Prostate gland (tissue), 2 donors: ENCODE data around the gene NUPR2. TPM values are rescaled to one million over a fixed set of nuclear protein-coding genes. Genes with fewer than 3 reads are reported as not detected.
"Not testable (repeated sequence)": the region's sequence is repeated elsewhere in the genome, so short reads cannot be mapped to it uniquely, and the experiment has no call there.

ENCODE experiments used
- DNase-seq: peaks from one replicate; pipeline ENCODE4 v3.0.0-alpha.2; 2019; ENCODE audit warnings: low spot score
- H3K27ac ChIP-seq, 2 donors: fragments of 200-600 bp; sonication (generic); 2 replicates each; pipeline ENCODE4 v1.5.1; 2017 to 2019
- H3K27me3 ChIP-seq: fragments of 200-600 bp; sonication (generic); replicated peaks from 2 replicates; pipeline ENCODE4 v1.5.1; 2019; ENCODE audit not compliant: insufficient read depth
- H3K36me3 ChIP-seq, 2 donors: fragments of 200-600 bp; sonication (generic); 1 replicate in 1 of 2; 2 replicates in 1 of 2; pipeline versions ENCODE4 v1.5.1 to v1.8.1; 2017 to 2019
- H3K4me1 ChIP-seq: fragments of 200-600 bp; sonication (generic); replicated peaks from 2 replicates; pipeline ENCODE4 v1.5.1; 2019
- H3K4me3 ChIP-seq, 2 donors: fragments of 200-600 bp; sonication (generic); 2 replicates each; pipeline ENCODE4 v1.5.1; 2017 to 2019
- H3K9me3 ChIP-seq: fragments of 200-600 bp; sonication (generic); 2 replicates; pipeline ENCODE4 v1.5.1; 2017
- POLR2A ChIP-seq: fragments of 450-650 bp; IDR thresholded peaks from one replicate; pipeline ENCODE4 v1.6.1; 2016; ENCODE audit warnings: antibody characterized with exemption, mild to moderate bottlenecking
- POLR2AphosphoS5 ChIP-seq: sonication (generic); formaldehyde crosslinking; IDR thresholded peaks from one replicate; pipeline ENCODE4 v1.6.1; 2017; ENCODE audit warnings: antibody characterized with exemption
- WGBS: methylation state at CpG from one replicate; pipeline ENCODE4 v1.1.5; 2018; 5-methylcytosine and 5-hydroxymethylcytosine counted together
- intact Hi-C: fragments of 100-400 bp; cut with DNase I; formaldehyde crosslinking; loops from one replicate; pipeline ENCODE4 v1.14.2; 2022
- total RNA-seq, 2 donors: library from RNA; depleted of rRNA; stranded (reverse); fragments of >200 nt; gene quantifications; one replicate each; pipeline ENCODE4 v1.1.0, GENCODE V29; 2016
- TF ChIP-seq, protein P1 (sequence below), 4 experiments: fragments of 200-600 bp in 2 of 4; fragments of 450-650 bp in 2 of 4; sonication (generic) in 2 of 4; IDR thresholded peaks; 1 replicate in 3 of 4; 2 replicates in 1 of 4; pipeline ENCODE4 v1.5.1; 2016 to 2019; ENCODE audit warnings: antibody characterized with exemption in 4 of 4, mild to moderate bottlenecking in 2 of 4, moderate library complexity in 2 of 4

The NUPR2 gene
- total RNA-seq, 2 donors from 2014 or later: 11.1 to 40.4 TPM

DNA sequence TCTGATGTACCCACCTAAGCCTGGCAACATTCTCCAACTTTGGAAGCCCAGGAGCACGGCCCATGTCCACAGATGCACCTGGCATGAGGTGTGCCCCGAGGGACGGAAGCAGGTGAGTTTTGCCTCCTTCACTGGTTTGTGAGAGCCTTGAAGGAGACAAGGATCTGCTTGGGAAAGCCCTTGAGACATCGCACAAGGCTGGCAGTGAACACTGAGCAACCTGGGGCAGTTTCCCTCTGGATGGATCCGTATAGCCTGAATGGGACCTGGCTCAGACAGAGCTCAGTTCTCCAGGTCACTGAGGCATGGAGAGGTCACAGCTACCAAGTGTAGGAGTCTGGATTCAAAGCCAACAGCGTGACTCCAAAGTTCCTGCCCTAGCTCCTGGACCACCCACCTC, 8.8 kb upstream of the NUPR2 start:
- no peaks in the 10 kb centered on the region for H3K9me3 ChIP-seq
- 58% methylated on average over 5 of the region's 6 CpGs for WGBS
- no peak for DNase-seq
- intact Hi-C loops: no loop called here
- H3K36me3 ChIP-seq: no peaks in the 10 kb centered on the region
- H3K27ac ChIP-seq: no peak overlapping the region
- H3K4me3 ChIP-seq: no peak overlapping the region
- H3K4me1 ChIP-seq: no peaks in the 10 kb centered on the region
- H3K27me3 ChIP-seq: no peaks in the 10 kb centered on the region
- TF ChIP-seq, protein P1, sequence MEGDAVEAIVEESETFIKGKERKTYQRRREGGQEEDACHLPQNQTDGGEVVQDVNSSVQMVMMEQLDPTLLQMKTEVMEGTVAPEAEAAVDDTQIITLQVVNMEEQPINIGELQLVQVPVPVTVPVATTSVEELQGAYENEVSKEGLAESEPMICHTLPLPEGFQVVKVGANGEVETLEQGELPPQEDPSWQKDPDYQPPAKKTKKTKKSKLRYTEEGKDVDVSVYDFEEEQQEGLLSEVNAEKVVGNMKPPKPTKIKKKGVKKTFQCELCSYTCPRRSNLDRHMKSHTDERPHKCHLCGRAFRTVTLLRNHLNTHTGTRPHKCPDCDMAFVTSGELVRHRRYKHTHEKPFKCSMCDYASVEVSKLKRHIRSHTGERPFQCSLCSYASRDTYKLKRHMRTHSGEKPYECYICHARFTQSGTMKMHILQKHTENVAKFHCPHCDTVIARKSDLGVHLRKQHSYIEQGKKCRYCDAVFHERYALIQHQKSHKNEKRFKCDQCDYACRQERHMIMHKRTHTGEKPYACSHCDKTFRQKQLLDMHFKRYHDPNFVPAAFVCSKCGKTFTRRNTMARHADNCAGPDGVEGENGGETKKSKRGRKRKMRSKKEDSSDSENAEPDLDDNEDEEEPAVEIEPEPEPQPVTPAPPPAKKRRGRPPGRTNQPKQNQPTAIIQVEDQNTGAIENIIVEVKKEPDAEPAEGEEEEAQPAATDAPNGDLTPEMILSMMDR (IDR thresholded peaks at IDR 0.05): no peak
- TF ChIP-seq POLR2AphosphoS5: no peak

DNA sequence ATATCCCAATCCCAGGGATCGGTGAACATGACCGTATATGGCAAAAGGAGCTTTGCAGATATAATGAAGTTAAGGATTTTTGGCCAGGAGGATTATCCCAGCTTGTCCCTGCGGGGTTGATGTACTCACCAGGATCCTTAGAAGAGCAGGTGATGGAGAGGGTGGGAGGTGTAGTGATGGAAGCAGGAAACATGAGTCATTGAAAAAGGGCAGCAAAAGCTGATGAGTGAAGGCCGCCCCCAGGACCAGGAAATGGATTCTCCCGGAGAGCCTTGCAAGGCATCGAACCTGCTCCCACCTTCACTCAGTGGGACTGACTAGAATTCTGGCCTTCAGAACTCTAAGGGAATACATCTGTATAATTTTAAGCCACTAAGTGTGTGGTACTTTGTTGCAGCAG, 5.2 kb upstream of the NUPR2 start:
- WGBS: 89% methylated on average over 6 of the region's 6 CpGs
- H3K4me3 ChIP-seq: no peak overlapping the region
- H3K27me3 ChIP-seq: no peaks in the 10 kb centered on the region
- intact Hi-C loops: no loop called here
- DNase-seq: no peak
- H3K36me3 ChIP-seq: no peaks in the 10 kb centered on the region
- TF ChIP-seq POLR2AphosphoS5: no peak
- no peak for TF ChIP-seq POLR2A
- TF ChIP-seq, protein P1 (IDR thresholded peaks at IDR 0.05): no peak
- no peak overlapping the region for H3K27ac ChIP-seq
- H3K4me1 ChIP-seq: no peaks in the 10 kb centered on the region
- no peaks in the 10 kb centered on the region for H3K9me3 ChIP-seq

DNA sequence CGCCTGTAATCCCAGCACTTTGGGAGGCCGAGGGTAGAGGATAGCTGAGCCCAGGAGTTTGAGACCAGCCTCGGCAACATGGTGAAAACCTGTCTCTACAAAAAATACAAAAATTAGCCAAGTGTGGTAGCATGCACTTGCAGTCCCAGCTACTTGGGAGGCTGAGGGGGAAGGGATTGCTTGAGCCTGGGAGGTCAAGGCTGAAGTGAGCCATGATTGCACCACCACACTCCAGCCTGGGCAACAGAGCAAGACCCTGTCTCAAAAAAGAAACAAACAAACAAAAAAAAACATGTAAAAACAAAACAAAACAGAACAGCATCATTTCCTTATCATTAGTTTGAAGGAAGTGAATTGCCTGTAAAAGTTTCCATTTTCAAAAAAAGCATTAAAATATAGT, 4.0 kb downstream of the NUPR2 start:
- H3K4me1 ChIP-seq, H3K27ac ChIP-seq, H3K4me3 ChIP-seq, H3K36me3 ChIP-seq, intact Hi-C loops, H3K9me3 ChIP-seq, H3K27me3 ChIP-seq, DNase-seq: not testable (repeated sequence)
- WGBS: 93% methylated on average over 3 of the region's 3 CpGs

DNA sequence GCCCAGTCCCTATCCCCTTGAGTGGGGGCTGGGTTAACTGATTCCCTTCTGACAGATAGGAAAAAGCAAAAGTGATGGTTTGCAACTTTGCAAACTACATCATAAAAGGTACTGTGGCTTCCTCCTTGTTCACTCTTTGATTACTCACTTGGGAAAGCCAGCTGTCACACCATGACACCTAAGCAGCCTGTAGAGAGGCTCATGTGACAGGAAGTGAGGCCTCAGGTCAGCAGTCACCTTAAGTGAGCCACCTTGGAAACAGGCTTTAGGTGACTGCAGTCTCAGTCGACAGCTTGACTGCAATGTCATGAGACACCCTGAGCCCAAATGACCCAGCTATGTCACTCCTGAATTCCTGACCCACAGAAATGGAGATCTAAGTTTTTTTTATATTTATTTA, 5.6 kb downstream of the NUPR2 start:
- 75% methylated on average over 1 of the region's 1 CpG for WGBS
- no peak overlapping the region for H3K4me3 ChIP-seq

DNA sequence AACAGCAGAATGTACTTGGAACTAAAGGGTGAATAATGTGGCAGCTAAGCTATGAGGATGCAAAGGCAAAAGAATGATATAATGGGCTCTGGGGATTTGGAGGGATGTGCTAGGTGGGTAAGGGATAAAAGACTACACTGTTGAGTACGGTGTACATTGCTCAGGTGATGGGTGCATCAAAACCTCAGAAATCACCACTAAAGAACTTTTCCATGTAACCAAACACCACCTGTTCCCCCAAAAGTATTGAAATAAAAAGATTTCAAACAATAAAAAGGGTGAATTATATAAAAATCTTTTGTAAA, 8.3 kb downstream of the NUPR2 start:
- Histone ChIP-seq H3K9me3 (no peaks in the 10 kb centered on the region), H3K27me3 (no peaks in the 10 kb centered on the region), H3K4me3 (no peak overlapping the region), H3K4me1 (no peaks in the 10 kb centered on the region), H3K36me3 (no peaks in the 10 kb centered on the region), H3K27ac (no peak overlapping the region)
- TF ChIP-seq, protein P1 (IDR thresholded peaks at IDR 0.05): no peak
- TF ChIP-seq POLR2AphosphoS5 (no peak), POLR2A (no peak)
- WGBS: 97% methylated on average over 1 of the region's 1 CpG
- DNase-seq: no peak
- intact Hi-C loops: no loop called here

More for the DNA sequence above, 5.6 kb downstream of the NUPR2 start:
- no peaks in the 10 kb centered on the region for H3K27me3 ChIP-seq
- no peak for TF ChIP-seq POLR2AphosphoS5
- TF ChIP-seq, protein P1 (IDR thresholded peaks at IDR 0.05): no peak
- TF ChIP-seq POLR2A: no peak
- intact Hi-C loops: no loop called here
- H3K27ac ChIP-seq: no peak overlapping the region
- no peaks in the 10 kb centered on the region for H3K4me1 ChIP-seq
- DNase-seq: no peak
- no peaks in the 10 kb centered on the region for H3K9me3 ChIP-seq
- H3K36me3 ChIP-seq: no peaks in the 10 kb centered on the region
